WTC11 (cell line): Measurements from ENCODE around the gene GAREM2. TPM values are rescaled to one million over a fixed set of nuclear protein-coding genes. Genes with fewer than 3 reads are reported as not detected.

Experiments used
- ATAC-seq: fragments of 200-7000 bp; cut with Tn5 transposase; 2 replicates; pipeline ENCODE4 v1.10.0; 2021; ENCODE audit warnings: mild to moderate bottlenecking, moderate library complexity
- CTCF ChIA-PET: fragments of 300-600 bp; sonication (Branson Sonifier 250); formaldehyde crosslinking; loops from one replicate; lab custom pipeline; 2021; ENCODE audit warnings: antibody characterized with exemption; lab: Charles Lee
- POLR2A ChIA-PET: fragments of 350-600 bp; sonication (Branson Sonifier 250); formaldehyde crosslinking; loops from one replicate; lab custom pipeline; 2021; ENCODE audit warnings: antibody characterized with exemption; lab: Charles Lee
- DNase-seq: peaks from one replicate; pipeline ENCODE4 v3.0.0; 2021; ENCODE audit warnings: low spot score
- H3K27ac Mint-ChIP-seq: 2 replicates; pipeline ENCODE4 v1.8.0; 2021; ENCODE audit warnings: mixed read lengths
- H3K27me3 Mint-ChIP-seq: 2 replicates; pipeline ENCODE4 v1.8.0; 2021; ENCODE audit warnings: low read depth, mild to moderate bottlenecking, moderate library complexity, mixed read lengths
- H3K36me3 Mint-ChIP-seq: 2 replicates; pipeline ENCODE4 v1.8.0; 2021; ENCODE audit warnings: mixed read lengths
- H3K4me1 Mint-ChIP-seq: 2 replicates; pipeline ENCODE4 v1.8.0; 2022; ENCODE audit warnings: mixed read lengths
- H3K4me3 Mint-ChIP-seq: 2 replicates; pipeline ENCODE4 v1.8.0; 2021; ENCODE audit warnings: mild to moderate bottlenecking, moderate library complexity, mixed read lengths
- H3K9me3 Mint-ChIP-seq: 2 replicates; pipeline ENCODE4 v1.8.0; 2021; ENCODE audit warnings: mixed read lengths
- AFF4 ChIP-seq: sonication (generic); formaldehyde crosslinking; IDR thresholded peaks from 2 replicates; pipeline ENCODE4 v1.8.1; 2023; ENCODE audit warnings: mild to moderate bottlenecking, missing genetic modification reagents, borderline replicate concordance
- ATF1 ChIP-seq: sonication (generic); formaldehyde crosslinking; IDR thresholded peaks from 2 replicates; pipeline ENCODE4 v1.8.1; 2023; ENCODE audit warnings: mild to moderate bottlenecking, moderate library complexity, missing genetic modification reagents
- ATF3 ChIP-seq: sonication (generic); formaldehyde crosslinking; conservative IDR thresholded peaks from 2 replicates; pipeline ENCODE4 v1.8.1; 2022; ENCODE audit warnings: mild to moderate bottlenecking, missing genetic modification reagents
- ATF6 ChIP-seq: sonication (generic); formaldehyde crosslinking; IDR thresholded peaks from 2 replicates; pipeline ENCODE4 v1.8.1; 2023; ENCODE audit warnings: mild to moderate bottlenecking, missing genetic modification reagents
- CBFB ChIP-seq: sonication (generic); formaldehyde crosslinking; IDR thresholded peaks from 2 replicates; pipeline ENCODE4 v1.8.1; 2022; ENCODE audit warnings: mild to moderate bottlenecking, low read depth, missing genetic modification reagents
- CREB1 ChIP-seq: sonication (generic); formaldehyde crosslinking; IDR thresholded peaks from 2 replicates; pipeline ENCODE4 v1.8.0; 2023; ENCODE audit warnings: mild to moderate bottlenecking, missing genetic modification reagents
- CTCF ChIP-seq: fragments of 200-600 bp; IDR thresholded peaks from 2 replicates; pipeline ENCODE4 v1.8.0; 2022; ENCODE audit warnings: antibody characterized with exemption
- E2F4 ChIP-seq: sonication (generic); formaldehyde crosslinking; IDR thresholded peaks from 2 replicates; pipeline ENCODE4 v1.8.1; 2022; ENCODE audit warnings: low read depth, mild to moderate bottlenecking, moderate library complexity, missing genetic modification reagents, borderline replicate concordance
- FOXJ3 ChIP-seq: sonication (generic); formaldehyde crosslinking; IDR thresholded peaks from 2 replicates; pipeline ENCODE4 v1.9.0; 2021; ENCODE audit warnings: missing genetic modification reagents, mild to moderate bottlenecking, borderline replicate concordance
- FOXP4 ChIP-seq: sonication (generic); formaldehyde crosslinking; IDR thresholded peaks from 2 replicates; pipeline ENCODE4 v1.8.0; 2022; ENCODE audit warnings: mild to moderate bottlenecking, missing genetic modification reagents
- JUN ChIP-seq: sonication (generic); formaldehyde crosslinking; IDR thresholded peaks from 2 replicates; pipeline ENCODE4 v1.8.0; 2023; ENCODE audit warnings: mild to moderate bottlenecking, missing genetic modification reagents
- MAX ChIP-seq: sonication (generic); formaldehyde crosslinking; IDR thresholded peaks from 2 replicates; pipeline ENCODE4 v1.8.0; 2022; ENCODE audit warnings: mild to moderate bottlenecking, missing genetic modification reagents
- NFYB ChIP-seq: sonication (generic); formaldehyde crosslinking; conservative IDR thresholded peaks from 2 replicates; pipeline ENCODE4 v1.8.0; 2022; ENCODE audit warnings: low read depth, missing genetic modification reagents
- NR2C2 ChIP-seq: sonication (generic); formaldehyde crosslinking; IDR thresholded peaks from 2 replicates; pipeline ENCODE4 v1.8.0; 2022; ENCODE audit warnings: mild to moderate bottlenecking, missing genetic modification reagents
- SMAD3 ChIP-seq: sonication (generic); formaldehyde crosslinking; IDR thresholded peaks from 2 replicates; pipeline ENCODE4 v1.8.0; 2022; ENCODE audit warnings: missing genetic modification reagents, mild to moderate bottlenecking, borderline replicate concordance
- SMAD4 ChIP-seq: sonication (generic); formaldehyde crosslinking; IDR thresholded peaks from 2 replicates; pipeline ENCODE4 v1.8.0; 2022; ENCODE audit warnings: mild to moderate bottlenecking, missing genetic modification reagents
- TCF7 ChIP-seq: sonication (generic); formaldehyde crosslinking; IDR thresholded peaks from 2 replicates; pipeline ENCODE4 v1.8.0; 2022; ENCODE audit warnings: mild to moderate bottlenecking, low read depth, missing genetic modification reagents, moderate library complexity
- TEAD4 ChIP-seq: sonication (generic); formaldehyde crosslinking; IDR thresholded peaks from 2 replicates; pipeline ENCODE4 v1.8.0; 2022; ENCODE audit warnings: mild to moderate bottlenecking, missing genetic modification reagents
- ZNF138 ChIP-seq: sonication (generic); formaldehyde crosslinking; conservative IDR thresholded peaks from 2 replicates; pipeline ENCODE4 v1.8.1; 2022; ENCODE audit warnings: mild to moderate bottlenecking, moderate library complexity, missing genetic modification reagents
- ZNF219 ChIP-seq: sonication (generic); formaldehyde crosslinking; IDR thresholded peaks from 2 replicates; pipeline ENCODE4 v1.8.0; 2023; ENCODE audit warnings: missing genetic modification reagents, mild to moderate bottlenecking, borderline replicate concordance
- ZNF317 ChIP-seq: sonication (generic); formaldehyde crosslinking; IDR thresholded peaks from 2 replicates; pipeline ENCODE4 v1.8.1; 2023; ENCODE audit warnings: low read depth, mild to moderate bottlenecking, moderate library complexity, missing genetic modification reagents, borderline replicate concordance
- ZNF671 ChIP-seq: fragments of 250-450 bp; sonication (Bioruptor Pico); IDR thresholded peaks from 2 replicates; pipeline ENCODE4 v1.8.0; 2021; ENCODE audit warnings: mild to moderate bottlenecking
- total RNA-seq: library from RNA; stranded (reverse); gene quantifications from 3 replicates; pipeline ENCODE4 v1.2.3, GENCODE V29; 2021

Gene GAREM2
- total RNA-seq, 1 experiment from 2014 or later: 17.4 TPM

- Mint-ChIP-seq H3K4me1 (no peaks in the 10 kb centered on the region), H3K9me3 (peaks cover 13% of the 10 kb centered on the region), H3K27ac (no peak overlapping the region), H3K4me3 (no peak overlapping the region), H3K36me3 (peaks cover 80% of the 10 kb centered on the region), H3K27me3 (no peaks in the 10 kb centered on the region)
- no peak for ATAC-seq
- ChIA-PET CTCF (no interaction called here), POLR2A (no interaction called here)
- no peak for DNase-seq
- no peak for TF ChIP-seq NR2C2 (CRISPR knock-in tag)
- TF ChIP-seq AFF4 (CRISPR knock-in tag): no peak
- no peak for TF ChIP-seq ZNF317 (CRISPR knock-in tag)
- no peak for TF ChIP-seq ATF6 (CRISPR knock-in tag)
- TF ChIP-seq ZNF671: no peak
- TF ChIP-seq, all 79 proteins: peak for 0
These were observed 56.7 kb downstream of the GAREM2 start for GRCh38 chr2:26229595-26229994.

GRCh38 chr2:26230806-26231205, 57.9 kb downstream of the GAREM2 start:
- ChIA-PET POLR2A (no interaction called here), CTCF (no interaction called here)
- Mint-ChIP-seq H3K27me3 (no peaks in the 10 kb centered on the region), H3K9me3 (peaks cover 13% of the 10 kb centered on the region), H3K4me3 (no peak overlapping the region), H3K27ac (no peak overlapping the region), H3K36me3 (peaks cover 86% of the 10 kb centered on the region), H3K4me1 (no peaks in the 10 kb centered on the region)
- DNase-seq: no peak
- no peak for ATAC-seq
- TF ChIP-seq FOXP4: no peak
- TF ChIP-seq TCF7 (CRISPR knock-in tag): no peak
- TF ChIP-seq SMAD3 (CRISPR knock-in tag): no peak
- no peak for TF ChIP-seq CREB1
- TF ChIP-seq E2F4 (CRISPR knock-in tag): no peak
- TF ChIP-seq ATF6 (CRISPR knock-in tag): no peak
- TF ChIP-seq ATF1 (CRISPR knock-in tag): no peak
- TF ChIP-seq ATF3 (CRISPR knock-in tag): no peak
- no peak for TF ChIP-seq FOXJ3
- no peak for TF ChIP-seq CBFB (CRISPR knock-in tag)
- no peak for TF ChIP-seq TEAD4 (CRISPR knock-in tag)
- TF ChIP-seq ZNF138 (CRISPR knock-in tag): no peak
- no peak for TF ChIP-seq CTCF
- no peak for TF ChIP-seq JUN (CRISPR knock-in tag)
- no peak for TF ChIP-seq SMAD4 (CRISPR knock-in tag)
- no peak for TF ChIP-seq NFYB (CRISPR knock-in tag)
- TF ChIP-seq MAX (CRISPR knock-in tag): no peak
- no peak for TF ChIP-seq ZNF219 (CRISPR knock-in tag)
